ENCODE data around the gene TOMM34.

Gene TOMM34

GRCh38 chr20:44970243-44970757 is 10.1 kb upstream of the TOMM34 start:
- Mint-ChIP-seq H3K27me3 (no peaks in the 10 kb centered on the region), H3K4me1 (peaks cover 69% of the 10 kb centered on the region), H3K27ac (peak overlapping the region; percentile 94), H3K4me3 (peak overlapping the region; percentile 69), H3K9me3 (no peaks in the 10 kb centered on the region), H3K36me3 (peaks cover 60% of the 10 kb centered on the region)
- CTCF ChIA-PET = interaction anchor here (0.8 to 1.5 kb wide), 3 partner anchors 12 to 324 kb away, joined by 3 to 4 read pairs (median 3); no protein-coding TSS in a partner anchor
- no peak for DNase-seq

DNA sequence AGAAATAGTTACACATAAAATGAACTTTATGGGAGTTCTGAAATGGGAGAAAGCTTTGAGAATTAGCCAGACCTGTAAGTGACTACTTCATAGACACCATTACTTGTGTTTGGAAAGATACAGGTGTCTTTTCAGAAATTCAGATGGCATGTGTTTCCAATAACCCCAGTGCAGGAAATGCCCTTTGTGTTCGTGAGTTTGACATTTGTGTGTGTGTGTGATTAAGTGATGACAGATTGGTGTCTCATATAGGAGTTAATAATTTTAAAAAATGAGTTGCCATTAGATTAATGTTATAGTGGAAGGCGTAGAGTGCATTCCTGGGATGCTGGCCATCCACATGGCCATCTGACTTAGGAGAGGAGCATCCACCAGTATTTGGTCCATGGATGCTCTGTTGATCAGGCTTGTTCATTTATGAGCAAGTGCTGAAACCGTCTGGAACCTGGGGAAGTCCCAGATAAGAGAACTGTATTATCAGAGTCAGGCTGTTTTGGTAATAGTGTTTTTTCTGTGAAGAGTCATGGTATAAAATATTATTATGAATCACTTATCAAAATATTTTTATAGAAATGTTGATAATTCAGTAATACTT is 9.2 kb upstream of the TOMM34 start:
- H3K36me3 Mint-ChIP-seq = peaks cover 51% of the 10 kb centered on the region
- H3K9me3 Mint-ChIP-seq = no peaks in the 10 kb centered on the region
- H3K4me3 Mint-ChIP-seq = peak overlapping the region; percentile 91
- no peak for DNase-seq
- peak overlapping the region; percentile 91 for H3K27ac Mint-ChIP-seq
- no peaks in the 10 kb centered on the region for H3K27me3 Mint-ChIP-seq
- H3K4me1 Mint-ChIP-seq = peaks cover 66% of the 10 kb centered on the region
- CTCF ChIA-PET = no interaction called here

GRCh38 chr20:44967207-44967807 is 7.1 kb upstream of the TOMM34 start:
- Mint-ChIP-seq H3K4me3 (peak overlapping the region; percentile 91), H3K9me3 (peaks cover 1% of the 10 kb centered on the region), H3K27ac (peak overlapping the region; percentile 91), H3K4me1 (peaks cover 69% of the 10 kb centered on the region), H3K27me3 (no peaks in the 10 kb centered on the region), H3K36me3 (peaks cover 35% of the 10 kb centered on the region)
- DNase-seq = peak; percentile 54
- CTCF ChIA-PET = interaction anchor here (0.9 to 1.5 kb wide), 2 partner anchors 11 to 20 kb away, joined by 4 to 8 read pairs; no protein-coding TSS in a partner anchor

DNA sequence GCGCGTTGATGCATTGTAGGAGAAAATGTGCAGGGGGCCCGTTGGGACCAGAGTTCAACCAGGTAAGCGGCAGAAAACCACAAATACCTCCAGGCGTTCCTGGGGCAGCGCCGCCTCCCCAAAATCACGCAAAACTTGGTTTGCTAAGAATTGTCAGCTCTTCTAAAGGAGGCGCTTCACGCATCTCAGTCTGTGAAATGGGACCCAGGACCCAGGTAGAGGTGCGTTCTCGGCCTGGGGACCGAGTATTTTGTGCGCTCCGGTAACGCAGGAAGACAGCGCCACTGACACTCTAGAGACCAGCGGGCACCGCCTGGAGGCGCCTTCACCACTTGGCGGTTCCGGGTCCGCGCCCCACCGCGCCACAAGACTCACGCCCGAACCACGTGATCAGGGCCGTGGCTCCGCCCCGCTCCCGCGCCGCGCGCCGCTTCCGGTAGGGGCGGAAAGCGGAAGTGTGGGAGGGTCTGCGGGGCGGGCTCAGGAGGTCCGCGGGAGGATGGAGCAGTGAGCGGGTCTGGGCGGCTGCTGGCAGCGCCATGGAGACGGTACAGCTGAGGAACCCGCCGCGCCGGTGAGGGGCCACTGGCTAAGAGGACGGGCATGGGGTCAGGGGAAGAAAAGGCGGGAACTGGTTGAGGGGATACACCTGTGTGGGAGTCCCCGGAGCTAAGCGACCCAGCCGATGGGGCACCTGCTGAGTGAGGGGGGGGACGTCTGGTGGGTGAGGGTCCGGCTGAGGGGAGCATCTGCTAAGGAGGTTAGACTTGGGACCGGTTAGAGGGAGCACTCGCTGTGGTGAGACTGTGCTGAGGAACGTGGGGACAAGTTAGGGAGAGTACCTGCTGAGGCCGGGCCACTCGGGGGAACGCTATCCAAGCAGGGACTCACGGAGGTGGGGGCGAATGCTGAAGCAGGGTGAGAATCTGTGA is 6.1 kb upstream of the TOMM34 start, which contains the start of gene STK4:
TSS of gene STK4 (plus strand) at position 483 of the 932 bp plus-strand sequence. CDS start at position 540, 57 bp downstream.
- H3K36me3 Mint-ChIP-seq = peaks cover 35% of the 10 kb centered on the region

GRCh38 chr20:44965651-44966029 is 5.4 kb upstream of the TOMM34 start:
- DNase-seq = no peak
- H3K4me3 Mint-ChIP-seq = peak overlapping the region; percentile 91
- peaks cover 33% of the 10 kb centered on the region for H3K36me3 Mint-ChIP-seq
- H3K27ac Mint-ChIP-seq = peak overlapping the region; percentile 91
- H3K27me3 Mint-ChIP-seq = no peaks in the 10 kb centered on the region
- peaks cover 1% of the 10 kb centered on the region for H3K9me3 Mint-ChIP-seq
- H3K4me1 Mint-ChIP-seq = peaks cover 69% of the 10 kb centered on the region
- CTCF ChIA-PET = interaction anchor here (1.2 to 2.3 kb wide), 6 partner anchors 13 to 130 kb away, joined by 4 to 7 read pairs (median 6); no protein-coding TSS in a partner anchor

More for the DNA sequence above, 6.1 kb upstream of the TOMM34 start, which contains the start of gene STK4:
- CTCF ChIA-PET = interaction anchor here (0.9 to 2.3 kb wide), 6 partner anchors 12 to 130 kb away, joined by 3 to 7 read pairs (median 6); no protein-coding TSS in a partner anchor
- Mint-ChIP-seq H3K4me1 (peaks cover 69% of the 10 kb centered on the region), H3K4me3 (peak within 1 kb of the TSS; percentile 91), H3K27ac (peak within 1 kb of the TSS; percentile 91), H3K27me3 (no peaks in the 10 kb centered on the region), H3K9me3 (peaks cover 1% of the 10 kb centered on the region)
- DNase-seq = peak; percentile 95

GRCh38 chr20:44963325-44964215 is 3.4 kb upstream of the TOMM34 start:
- H3K9me3 Mint-ChIP-seq = peaks cover 1% of the 10 kb centered on the region
- CTCF ChIA-PET = interaction anchor here (1.1 to 1.2 kb wide), 2 partner anchors 18 to 53 kb away, joined by 3 read pairs; no protein-coding TSS in a partner anchor
- no peaks in the 10 kb centered on the region for H3K27me3 Mint-ChIP-seq
- peaks cover 26% of the 10 kb centered on the region for H3K36me3 Mint-ChIP-seq
- no peak for DNase-seq
- H3K4me3 Mint-ChIP-seq = no peak overlapping the region
- peak overlapping the region; percentile 79 for H3K27ac Mint-ChIP-seq
- peaks cover 68% of the 10 kb centered on the region for H3K4me1 Mint-ChIP-seq

GRCh38 chr20:44962483-44962882 is 2.3 kb upstream of the TOMM34 start:
- DNase-seq = no peak
- peaks cover 76% of the 10 kb centered on the region for H3K4me1 Mint-ChIP-seq
- H3K27me3 Mint-ChIP-seq = no peaks in the 10 kb centered on the region
- H3K27ac Mint-ChIP-seq = peak overlapping the region; percentile 43
- peaks cover 1% of the 10 kb centered on the region for H3K9me3 Mint-ChIP-seq
- peaks cover 22% of the 10 kb centered on the region for H3K36me3 Mint-ChIP-seq
- CTCF ChIA-PET = interaction anchor here (1.1 to 1.2 kb wide), 2 partner anchors 19 to 52 kb away, joined by 3 read pairs; no protein-coding TSS in a partner anchor
- H3K4me3 Mint-ChIP-seq = no peak overlapping the region

- H3K36me3 Mint-ChIP-seq = peaks cover 18% of the 10 kb centered on the region
- peaks cover 76% of the 10 kb centered on the region for H3K4me1 Mint-ChIP-seq
- no peak for DNase-seq
- H3K4me3 Mint-ChIP-seq = no peak overlapping the region
- no peak overlapping the region for H3K27ac Mint-ChIP-seq
- peaks cover 1% of the 10 kb centered on the region for H3K9me3 Mint-ChIP-seq
- CTCF ChIA-PET = interaction anchor here (0.8 kb wide), 1 partner anchor 16 kb away, joined by 3 read pairs; no protein-coding TSS in a partner anchor
- no peaks in the 10 kb centered on the region for H3K27me3 Mint-ChIP-seq
Measured at GRCh38 chr20:44961870-44962267, 1.7 kb upstream of the TOMM34 start.

- H3K4me1 Mint-ChIP-seq = peaks cover 77% of the 10 kb centered on the region
- H3K27me3 Mint-ChIP-seq = no peaks in the 10 kb centered on the region
- CTCF ChIA-PET = interaction anchor here (0.8 to 1.2 kb wide), 2 partner anchors 16 to 17 kb away, joined by 3 read pairs; no protein-coding TSS in a partner anchor
- no peak overlapping the region for H3K27ac Mint-ChIP-seq
- DNase-seq = no peak
- H3K36me3 Mint-ChIP-seq = peaks cover 16% of the 10 kb centered on the region
- H3K4me3 Mint-ChIP-seq = no peak overlapping the region
- H3K9me3 Mint-ChIP-seq = peaks cover 1% of the 10 kb centered on the region
Measured at GRCh38 chr20:44961011-44961869, 1.0 kb upstream of the TOMM34 start.

GRCh38 chr20:44959638-44960102 is 527 bp downstream of the TOMM34 start:
- Mint-ChIP-seq H3K27me3 (no peaks in the 10 kb centered on the region), H3K36me3 (peaks cover 27% of the 10 kb centered on the region), H3K4me1 (peaks cover 64% of the 10 kb centered on the region), H3K4me3 (peak overlapping the region; percentile 87), H3K9me3 (peaks cover 1% of the 10 kb centered on the region), H3K27ac (peak overlapping the region; percentile 90)
- peak; percentile 63 for DNase-seq
- CTCF ChIA-PET = interaction anchor here (1.0 to 1.7 kb wide), 5 partner anchors 10 to 153 kb away, joined by 3 to 4 read pairs (median 3); no protein-coding TSS in a partner anchor

GRCh38 chr20:44959082-44959637 is 1.0 kb downstream of the TOMM34 start:
- CTCF ChIA-PET = interaction anchor here (1.4 to 1.7 kb wide), 3 partner anchors 11 to 153 kb away, joined by 3 to 4 read pairs (median 3); no protein-coding TSS in a partner anchor
- Mint-ChIP-seq H3K4me3 (peak overlapping the region; percentile 87), H3K9me3 (peaks cover 1% of the 10 kb centered on the region), H3K36me3 (peaks cover 30% of the 10 kb centered on the region), H3K27ac (peak overlapping the region; percentile 90), H3K4me1 (peaks cover 63% of the 10 kb centered on the region), H3K27me3 (no peaks in the 10 kb centered on the region)
- no peak for DNase-seq

All from activated naive CD4-positive, alpha-beta T cell treated with anti-CD3 and anti-CD28 coated beads, Interleukin-2, amount 10 ng/mL, durations not matched to agents 7 days and 5 days (primary cell).